HG02938 (cell line): ENCODE results near the gene TNRC18.

ENCODE experiments used
- ATAC-seq: cut with Tn5 transposase; IDR thresholded peaks from one replicate; pipeline ENCODE4 v1.9.1; 2021; ENCODE audit warnings: mild to moderate bottlenecking, moderate library complexity; ENCODE audit not compliant: unreplicated experiment

The TNRC18 gene

DNA sequence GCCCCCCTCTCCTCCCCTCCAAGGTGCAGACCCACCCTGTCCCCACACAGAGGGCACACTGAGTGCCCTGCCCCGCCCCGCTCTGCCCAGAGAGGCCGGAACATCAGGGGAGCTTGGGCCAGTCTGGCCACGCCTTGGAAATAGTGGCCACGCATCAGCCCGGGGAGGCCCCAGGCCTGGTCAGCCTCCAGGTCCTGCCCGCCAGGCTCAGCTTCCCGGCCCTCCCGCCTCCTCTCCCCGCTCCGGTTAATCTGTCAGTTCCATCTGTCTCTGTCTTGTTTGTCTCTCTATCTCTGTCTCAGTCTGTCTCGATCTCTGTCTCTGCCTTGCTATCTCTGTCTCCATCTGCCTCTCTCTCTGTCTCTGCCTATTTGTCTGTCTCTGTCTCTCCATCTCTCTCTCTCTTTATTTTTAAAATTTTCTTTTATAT is 28.9 kb upstream of the TNRC18 start:
- ATAC-seq = no peak

DNA sequence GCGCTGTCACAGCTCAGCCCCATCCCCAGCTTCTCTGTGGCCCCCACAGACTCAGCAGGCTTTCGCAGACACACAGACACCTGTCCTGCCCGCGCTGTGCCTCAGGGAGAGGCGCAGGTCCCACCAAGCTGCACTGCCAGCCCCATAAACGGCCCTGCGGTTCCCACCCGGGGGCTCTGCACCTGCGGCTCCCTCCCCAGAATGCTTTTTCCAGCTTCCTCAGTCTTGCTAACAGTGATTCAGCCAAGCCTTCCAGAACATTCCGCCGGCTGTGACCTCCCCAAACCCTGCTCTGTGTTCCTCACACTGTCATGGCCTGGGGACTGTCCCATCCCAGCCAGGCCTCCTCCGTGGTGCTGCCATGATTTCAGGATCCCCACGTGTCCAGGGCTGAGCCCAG is 27.8 kb upstream of the TNRC18 start:
- no peak for ATAC-seq

DNA sequence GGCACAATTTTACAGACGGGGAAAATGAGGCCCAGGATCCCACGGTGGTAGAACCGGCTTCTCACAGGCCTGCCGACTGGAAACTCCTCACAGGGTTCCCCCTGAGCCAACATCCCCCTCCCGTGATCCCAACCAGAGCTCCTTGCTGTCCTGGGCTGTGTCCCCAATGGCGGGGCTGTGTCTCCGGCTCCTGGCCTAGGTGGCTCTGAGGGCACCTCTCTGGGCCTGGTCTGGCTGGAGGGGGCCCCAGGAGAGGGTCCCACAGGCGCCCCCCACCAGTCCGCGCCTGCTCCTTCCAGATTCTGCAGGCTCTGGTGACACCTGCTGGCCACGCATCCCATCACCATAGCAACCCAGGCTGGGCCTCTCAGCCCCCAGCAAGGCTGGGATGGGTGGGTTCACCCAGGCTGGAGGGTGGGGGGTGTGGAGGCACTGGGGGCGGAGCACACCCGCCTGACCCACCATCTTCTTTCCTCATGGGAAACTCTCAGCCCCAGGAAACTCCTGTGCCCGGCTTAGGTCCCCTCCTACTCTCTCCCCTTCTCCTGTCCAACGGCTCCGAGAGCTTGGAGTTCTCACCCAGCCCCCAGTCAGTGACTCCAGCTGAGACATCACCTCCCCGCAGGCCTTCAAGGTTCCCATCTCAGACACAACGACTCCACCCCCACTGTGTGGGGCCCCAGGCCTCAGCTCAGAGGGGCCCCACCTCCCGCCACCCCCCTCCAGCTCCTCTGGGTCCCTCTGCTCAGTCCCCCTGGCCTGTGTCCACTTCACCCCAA is 27.1 kb upstream of the TNRC18 start:
- no peak for ATAC-seq

DNA sequence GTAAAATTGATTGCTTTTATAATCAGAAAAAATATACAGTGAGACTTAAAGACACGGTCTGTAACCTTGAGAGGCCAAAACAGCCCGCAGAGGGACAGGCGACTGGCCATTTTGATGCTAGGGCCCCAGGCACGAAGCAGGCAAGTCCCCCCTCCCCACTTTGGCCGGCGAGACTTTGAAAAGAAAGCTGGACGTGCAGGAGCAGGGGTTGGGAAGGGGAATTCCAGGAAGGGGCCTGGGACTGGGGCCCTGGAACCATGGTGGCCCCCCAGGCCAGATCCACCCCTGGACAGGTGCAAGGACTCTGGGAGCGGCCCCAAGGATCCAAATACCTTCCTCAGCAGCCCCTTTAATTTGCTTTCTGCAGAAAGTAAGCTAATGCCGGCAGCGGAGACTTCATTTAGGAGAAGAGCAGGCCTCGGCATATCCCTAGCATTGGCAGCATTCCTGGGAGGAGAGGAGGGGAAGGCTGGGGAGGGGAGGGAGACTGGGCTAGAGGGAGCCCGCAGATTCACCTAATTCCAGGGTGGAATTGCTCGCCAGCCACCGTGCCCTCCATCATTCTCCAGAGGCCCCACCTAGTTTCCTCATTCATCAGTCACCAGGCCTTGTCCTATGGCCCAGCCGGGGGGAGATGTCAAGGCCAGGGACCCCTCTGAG is 24.9 kb upstream of the TNRC18 start:
- ATAC-seq = no peak

DNA sequence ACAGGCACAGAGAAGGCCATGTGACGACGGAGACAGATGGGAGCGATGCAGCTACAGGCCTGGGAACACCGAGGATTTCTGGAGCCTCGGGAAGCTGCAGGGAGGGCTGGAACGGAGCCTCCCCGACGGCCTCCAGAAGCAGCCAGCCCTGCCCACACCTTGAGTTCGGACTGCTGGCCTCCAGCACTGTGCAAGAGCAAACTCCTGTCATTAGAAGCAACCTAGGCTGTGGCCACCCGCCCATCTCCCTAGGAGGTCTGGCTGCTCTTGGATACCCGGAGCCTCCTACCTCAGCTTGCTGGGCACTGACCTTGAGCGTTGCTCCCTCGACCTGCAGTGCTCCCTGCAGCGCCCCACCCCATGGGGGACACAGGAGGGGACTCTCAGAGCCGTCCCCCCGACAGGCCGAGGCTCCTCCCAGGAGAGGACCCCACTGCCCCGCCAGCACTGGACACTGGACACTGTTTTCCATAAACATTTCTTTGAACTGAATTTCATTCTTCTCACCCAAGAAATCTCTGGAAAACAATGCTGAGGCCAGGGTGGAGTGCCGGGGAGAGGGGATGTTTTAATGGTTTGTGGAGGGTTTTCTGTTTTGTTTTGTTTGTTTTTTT is 22.5 kb upstream of the TNRC18 start:
- no peak for ATAC-seq

DNA sequence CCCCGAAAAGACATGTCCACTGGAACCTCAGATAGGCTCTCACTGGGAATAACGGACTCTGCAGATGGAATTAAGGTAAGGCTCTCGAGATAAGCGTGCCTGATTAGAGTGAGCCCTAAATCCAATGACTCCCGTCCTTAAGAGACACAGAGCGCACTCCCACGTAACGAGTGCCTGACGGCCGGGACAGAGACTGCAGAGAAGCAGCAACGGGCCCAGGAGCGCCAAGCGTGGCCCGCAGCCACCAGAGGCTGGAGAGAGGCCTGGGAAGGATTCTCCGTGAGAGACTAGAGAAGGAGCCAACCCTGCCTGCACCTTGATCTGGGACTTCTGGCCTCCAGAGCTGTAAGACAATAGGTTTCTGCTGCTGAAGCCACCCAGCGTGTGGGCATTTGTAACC is 20.0 kb upstream of the TNRC18 start:
- no peak for ATAC-seq

DNA sequence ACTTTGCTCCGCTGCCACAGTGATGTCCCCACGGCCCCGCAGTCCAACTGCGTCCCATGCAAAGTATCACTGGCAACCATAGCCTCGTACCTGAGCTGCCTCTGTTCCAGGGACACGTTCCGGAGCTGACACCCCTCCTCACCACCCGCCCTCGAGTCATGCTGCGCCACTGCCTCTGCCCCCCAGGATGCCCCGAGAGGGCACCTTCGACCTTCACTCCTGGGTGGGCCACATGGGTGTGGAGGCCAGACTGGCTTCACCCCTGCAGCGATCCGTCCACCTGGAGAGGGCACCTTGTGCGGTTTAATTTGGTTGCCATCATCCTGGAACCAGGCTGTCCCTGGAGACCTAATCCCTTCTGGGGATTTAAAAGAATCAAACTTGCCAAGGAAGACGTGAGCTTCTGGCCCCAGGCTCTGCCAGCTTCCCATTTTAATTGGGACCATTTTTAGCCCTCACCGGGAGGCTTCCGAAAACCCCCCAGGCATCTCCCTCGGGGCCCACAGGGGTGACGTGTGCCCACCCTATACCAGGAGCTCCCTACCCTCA is 19.2 kb upstream of the TNRC18 start:
- no peak for ATAC-seq

DNA sequence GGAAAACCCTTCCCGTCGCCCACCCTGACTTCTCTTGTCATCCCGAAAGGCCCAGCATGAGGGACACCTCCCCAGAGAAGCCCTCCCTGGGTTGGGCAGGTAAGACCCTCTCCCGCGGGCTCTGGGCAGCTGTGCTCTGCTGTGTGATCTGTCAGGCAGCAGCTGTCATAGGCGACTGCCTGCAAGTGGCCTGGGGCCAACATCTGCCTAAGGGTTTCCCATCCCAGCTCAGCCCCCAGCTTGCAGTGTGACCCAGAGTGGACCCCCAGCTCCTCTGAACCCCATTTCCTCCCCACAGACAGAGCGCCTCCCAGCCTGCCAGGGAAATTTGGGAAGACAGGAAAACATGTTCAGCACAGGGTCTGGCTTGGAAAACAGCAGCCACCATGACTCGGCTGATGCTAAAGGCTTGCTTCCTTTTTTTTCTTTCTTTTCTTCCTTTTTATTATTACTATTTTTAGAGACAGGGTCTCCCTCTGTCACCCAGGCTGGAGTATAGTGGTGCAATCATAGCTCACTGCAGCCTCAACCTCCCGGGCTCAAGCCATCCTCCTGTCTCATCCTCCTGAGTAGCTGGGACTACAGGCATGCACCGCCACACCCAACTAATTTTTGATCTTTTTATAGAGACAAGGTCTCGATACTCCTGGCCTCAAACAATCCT is 18.3 kb upstream of the TNRC18 start:
- no peak for ATAC-seq

DNA sequence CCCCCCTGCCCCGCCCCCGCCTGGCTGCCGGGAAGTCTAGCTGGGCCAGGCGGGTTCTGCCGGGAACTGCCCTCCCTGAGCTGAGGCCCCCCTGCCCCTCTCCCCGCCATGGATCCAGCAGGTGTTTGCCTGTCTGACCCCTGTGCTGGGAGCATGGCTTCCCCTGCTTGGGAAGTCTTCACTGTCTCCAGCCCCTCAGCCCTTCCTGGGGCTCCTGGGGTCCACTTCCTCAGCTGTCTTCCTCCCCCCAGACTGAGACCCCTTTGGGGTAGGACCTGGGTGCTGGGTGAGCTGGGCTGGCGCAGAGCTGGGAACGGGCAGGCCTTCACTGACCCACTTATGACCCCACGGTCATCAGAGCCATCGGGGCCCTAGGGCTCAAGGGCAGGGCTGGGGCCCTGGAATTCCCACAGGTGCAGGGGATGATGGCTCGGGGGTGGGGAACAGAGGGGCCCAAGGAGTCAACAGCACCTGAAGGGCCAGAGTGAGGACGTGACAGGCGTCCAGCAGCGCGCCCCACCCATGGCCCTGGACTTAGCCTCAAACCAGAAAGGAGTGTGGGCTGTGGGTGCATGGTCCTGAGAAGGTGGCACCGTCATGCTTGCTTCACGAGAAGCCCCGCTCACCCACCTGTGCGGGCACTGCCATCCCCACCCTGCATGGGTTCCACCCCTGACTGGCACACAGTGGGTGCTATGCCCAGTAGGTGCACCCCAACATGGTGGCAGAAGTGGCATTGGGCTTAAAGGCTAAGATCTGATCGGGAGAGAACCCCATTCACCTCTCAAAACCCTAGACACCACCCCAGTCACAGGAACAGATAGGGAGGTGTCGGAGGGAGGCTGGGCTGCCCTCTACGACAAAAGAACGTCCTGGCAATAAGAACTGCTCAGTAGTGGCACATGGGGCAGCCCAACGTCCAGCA is 16.2 kb upstream of the TNRC18 start:
- no peak for ATAC-seq

DNA sequence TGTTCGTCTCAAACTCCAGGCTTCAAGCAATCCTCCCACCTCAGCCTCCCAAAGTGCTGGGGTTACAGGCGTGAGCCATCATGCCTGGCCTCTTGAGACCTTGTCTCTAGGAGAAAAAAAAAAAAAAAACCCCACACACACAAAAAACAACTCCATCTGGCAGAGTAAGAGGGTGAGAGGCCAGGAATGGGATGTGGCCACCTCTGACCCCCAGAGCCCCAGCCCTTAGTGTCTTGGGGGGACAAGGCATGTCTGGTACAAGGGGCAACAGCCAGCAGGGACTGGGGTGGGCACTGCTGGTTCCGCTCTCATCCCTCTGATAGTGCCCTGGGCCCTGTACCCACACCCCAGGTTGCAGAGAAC is 15.6 kb upstream of the TNRC18 start:
- ATAC-seq = no peak

DNA sequence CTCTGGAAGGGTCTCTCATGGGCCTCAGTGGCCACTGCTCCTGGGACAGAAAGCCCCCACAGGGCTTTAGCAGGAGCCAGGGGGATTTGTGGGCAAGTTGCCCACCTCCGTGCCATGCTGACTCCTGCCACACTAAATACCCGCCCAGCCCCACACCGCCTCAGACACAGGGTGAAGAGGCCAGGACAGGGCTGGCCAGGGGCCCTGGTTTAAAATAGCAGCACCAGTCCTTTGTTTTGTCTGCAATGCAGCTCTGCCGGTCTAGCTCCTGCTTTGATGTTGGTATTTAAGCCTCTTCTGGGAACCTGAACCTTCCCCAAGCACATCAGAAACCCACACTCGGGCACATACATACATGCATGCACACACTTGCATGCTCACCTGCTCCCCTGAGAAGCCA is 14.4 kb upstream of the TNRC18 start:
- ATAC-seq = no peak

DNA sequence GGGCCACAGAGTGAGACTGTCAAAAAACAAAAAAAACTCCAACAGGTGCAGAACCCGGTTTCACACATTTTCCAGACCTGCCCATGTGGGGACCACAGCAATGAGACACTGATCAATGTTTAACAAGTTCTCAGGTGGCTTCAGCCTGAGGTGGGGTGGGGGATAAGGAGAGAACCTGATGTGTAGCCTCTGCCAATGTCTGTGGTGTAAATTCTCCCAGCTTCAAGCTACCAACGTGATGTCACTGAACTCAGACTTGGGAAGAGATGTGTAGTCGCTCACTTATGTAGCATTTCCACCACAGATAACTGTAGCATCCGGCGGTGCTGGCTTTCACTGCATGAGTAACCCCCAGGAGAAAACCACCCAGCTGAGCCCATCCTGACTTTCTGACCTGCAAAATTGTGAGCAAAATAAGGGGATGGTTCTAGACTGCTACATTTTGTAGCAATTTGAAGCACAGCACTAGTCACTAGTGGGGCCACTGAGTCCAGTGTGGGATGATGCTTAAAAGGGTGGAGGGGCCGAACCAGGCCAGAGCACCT is 13.8 kb upstream of the TNRC18 start:
- ATAC-seq = no peak

DNA sequence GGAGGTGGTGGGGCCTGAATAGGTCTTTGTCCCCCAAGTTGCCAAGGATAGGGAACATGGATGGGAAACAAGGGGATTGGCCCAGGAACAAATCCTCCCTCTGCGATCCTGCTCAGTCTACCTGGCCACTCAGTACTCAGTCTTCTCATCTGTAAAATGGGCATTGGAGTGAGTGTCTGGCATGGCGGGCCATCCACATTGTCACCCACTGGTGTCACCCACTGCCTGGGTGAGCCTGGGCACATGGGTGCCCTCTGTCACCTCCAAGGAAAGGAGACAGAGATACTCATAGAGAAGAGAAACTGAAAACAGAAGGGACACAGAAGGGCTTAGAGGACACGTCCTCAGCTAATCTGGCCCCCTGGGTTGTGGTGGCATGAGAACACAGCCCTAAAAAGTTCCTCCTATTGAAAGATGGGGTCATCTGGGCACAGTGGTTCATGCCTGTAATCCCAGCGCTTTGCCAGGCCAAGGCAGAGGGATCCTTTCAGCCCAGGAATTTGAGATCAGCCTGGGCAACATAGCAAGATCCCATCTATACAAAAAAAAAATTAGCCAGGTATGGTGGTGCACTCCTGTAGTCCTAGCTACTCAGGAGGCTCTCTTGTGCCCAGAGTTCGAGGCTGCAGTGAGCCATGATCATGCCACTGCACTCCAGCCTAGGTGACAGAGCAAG is 12.5 kb upstream of the TNRC18 start:
- no peak for ATAC-seq

DNA sequence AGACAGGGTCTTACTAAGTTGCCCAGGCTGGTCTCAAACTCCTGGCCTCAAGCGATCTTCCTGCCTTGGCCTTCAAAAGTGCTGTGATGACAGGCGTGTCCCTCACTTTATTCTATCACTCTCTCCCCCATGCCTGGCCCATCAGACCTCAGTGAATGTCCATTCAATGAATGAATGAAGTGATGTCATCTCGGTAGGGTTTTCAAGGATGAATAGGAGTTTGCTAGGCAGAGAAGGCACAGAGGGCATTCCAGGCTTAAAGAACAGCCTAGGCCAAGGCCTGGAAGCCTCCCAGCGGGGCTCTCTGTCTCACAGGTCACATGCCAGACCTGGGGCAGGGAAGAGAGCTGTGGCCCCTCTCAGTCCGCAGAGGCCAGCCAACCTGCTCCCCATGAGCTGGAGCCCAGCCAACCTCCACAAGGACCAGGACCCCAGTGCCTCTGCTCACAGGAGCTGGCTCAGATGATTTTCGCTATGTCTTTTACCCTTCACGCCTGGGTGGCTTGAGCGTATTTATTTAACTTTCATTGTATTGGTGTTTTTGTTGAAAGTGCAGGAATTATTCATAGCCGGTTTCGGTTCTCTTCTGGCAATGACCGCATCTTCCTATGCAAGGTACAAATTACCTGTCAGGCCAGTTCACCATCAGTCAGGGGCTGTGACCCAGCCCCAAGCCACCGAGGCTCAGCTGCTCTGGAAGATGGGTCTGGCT is 11.8 kb upstream of the TNRC18 start:
- ATAC-seq = no peak

DNA sequence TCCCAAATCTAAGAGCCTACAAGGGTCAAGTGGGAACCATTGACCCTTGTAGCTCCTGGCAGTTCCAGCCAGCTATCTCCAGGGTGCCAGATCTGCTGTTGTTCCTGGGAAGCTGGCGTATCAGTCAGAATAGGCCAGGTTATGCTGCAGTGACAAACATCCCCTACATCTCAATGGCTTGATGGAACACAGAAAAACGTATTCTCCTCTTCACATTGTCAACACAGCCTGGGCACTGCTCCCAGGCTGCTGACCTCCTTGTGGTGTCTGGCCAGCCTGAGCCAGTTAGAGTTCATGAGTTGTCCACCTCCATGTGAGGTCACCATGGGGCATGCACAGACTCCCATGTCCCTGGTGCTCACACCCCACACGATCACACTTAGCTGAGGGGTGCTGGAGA is 9.5 kb upstream of the TNRC18 start:
- ATAC-seq = no peak

DNA sequence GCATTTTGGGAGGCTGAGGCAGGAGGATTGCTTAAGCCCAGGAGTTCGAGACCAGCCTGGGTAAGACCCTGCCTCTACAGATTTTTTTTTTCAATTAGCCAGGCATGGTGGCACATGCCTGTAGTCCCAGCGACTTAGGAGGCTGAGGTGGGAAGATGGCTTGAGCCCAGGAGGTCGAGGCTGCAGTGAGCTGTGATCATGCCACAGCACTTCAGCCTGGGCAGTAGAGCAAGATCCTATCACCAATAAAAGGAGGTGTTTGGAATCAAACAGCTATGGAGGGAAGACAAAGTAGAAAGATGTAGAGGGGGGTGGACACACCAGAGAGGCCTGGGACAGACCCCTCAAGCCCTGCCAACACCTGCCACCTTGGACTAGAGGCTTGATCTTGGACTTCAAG is 9.1 kb upstream of the TNRC18 start:
- ATAC-seq = no peak

DNA sequence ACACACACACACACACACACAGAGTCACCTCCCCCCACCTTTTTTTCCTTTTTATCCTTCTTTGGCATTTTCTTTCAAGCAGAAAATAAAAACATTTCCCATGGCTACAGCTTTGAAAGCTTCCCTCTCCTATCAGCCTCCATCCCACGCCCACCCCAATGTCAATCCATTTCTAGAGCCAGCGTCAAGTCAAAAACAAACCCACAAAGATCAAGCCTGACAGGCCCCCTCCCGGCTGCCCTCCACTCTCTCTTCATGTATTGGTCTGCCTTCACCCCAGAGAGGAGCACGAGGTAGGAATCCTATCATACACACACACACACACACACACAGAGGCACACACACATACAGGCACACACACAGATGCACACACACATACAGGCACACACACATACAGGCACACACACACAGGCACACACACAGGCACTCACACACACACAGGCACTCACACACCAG is 8.0 kb upstream of the TNRC18 start:
- ATAC-seq = no peak

DNA sequence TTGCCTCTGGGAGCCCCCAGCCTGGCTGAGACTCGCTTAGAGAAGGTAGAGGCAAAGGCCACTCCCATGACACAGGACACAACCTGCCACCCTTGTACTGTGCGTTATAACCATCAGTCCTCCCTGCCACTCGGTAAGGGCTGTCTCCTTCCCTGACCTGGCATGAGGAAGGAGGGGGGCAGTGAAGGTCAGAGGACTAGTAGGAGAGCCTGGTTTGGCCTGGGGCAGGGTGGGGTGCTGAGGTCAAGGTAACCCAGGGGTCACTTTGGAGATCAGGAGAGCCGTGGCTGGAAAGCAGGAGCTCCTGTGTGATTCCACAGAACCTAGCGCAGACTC is 6.9 kb upstream of the TNRC18 start:
- ATAC-seq = no peak
